K562 (cell line): ENCODE data around the gene DNAJC1. TPM values are rescaled to one million over a fixed set of nuclear protein-coding genes. Genes with fewer than 3 reads are reported as not detected.

Experiments used
- ATAC-seq: fragments of 200-7000 bp; cut with Tn5 transposase; 3 replicates; pipeline ENCODE4 v1.9.1; 2020; ENCODE audit warnings: moderate library complexity
- BruUV-seq: library from RNA; stranded (reverse); fragments of 400-500 nt; replicated peaks from 2 replicates; lab custom pipeline; 2021; lab: Mats Ljungman, UMichigan
- CTCF ChIA-PET: fragments of 300-600 bp; formaldehyde crosslinking; extraction: SDS; loops from one replicate; lab custom pipeline; 2021; ENCODE audit warnings: low intra/inter-chr PET ratio; lab: Yijun Ruan, JAX
- POLR2A ChIA-PET: fragments of 300-600, 350-650 bp; sonication (Branson Sonifier 250); formaldehyde crosslinking; extraction: SDS; loops from one replicate; lab custom pipeline; 2021; ENCODE audit warnings: antibody characterized with exemption, inconsistent platforms; lab: Yijun Ruan, JAX
- DNase-seq, 4 experiments: peaks; one replicate each; pipeline versions ENCODE4 v3.0.0 to v3.0.0-alpha.2; 2011 to 2018; ENCODE audit warnings: low spot score in 3 of 4, mixed read lengths in 3 of 4; ENCODE audit errors: extremely low read depth in 1 of 4
- FAIRE-seq: peaks from 2 replicates; lab custom pipeline; 2011; peaks lifted over from hg19 to GRCh38; lab: Jason Lieb, UNC
- H2AFZ ChIP-seq: 2 replicates; pipeline ENCODE4 v1.6.0; 2011; ENCODE audit warnings: low read depth, low read length, control low read depth, inconsistent platforms
- H3K27ac ChIP-seq: fragments of 200-600 bp; 3 replicates; pipeline ENCODE4 v1.8.0; 2011; ENCODE audit warnings: low read depth, mild to moderate bottlenecking, control low read depth, inconsistent platforms, low read length, moderate library complexity, mixed read lengths; ENCODE audit errors: extremely low read depth
- H3K27me3 ChIP-seq, 2 experiments: fragments of 300-600 bp in 1 of 2; 2 replicates in 1 of 2; 3 replicates in 1 of 2; pipeline versions ENCODE4 v1.6.0 to v1.8.0; 2011; ENCODE audit warnings: inconsistent platforms in 2 of 2, low read length in 2 of 2, mild to moderate bottlenecking in 1 of 2, mixed read lengths in 1 of 2, moderate library complexity in 1 of 2; ENCODE audit not compliant: control insufficient read depth in 2 of 2, insufficient read depth in 2 of 2
- H3K36me3 ChIP-seq: fragments of 300-600 bp; 3 replicates; pipeline ENCODE4 v1.8.0; 2011; ENCODE audit warnings: mild to moderate bottlenecking, low read length, inconsistent platforms; ENCODE audit not compliant: control insufficient read depth, insufficient read depth
- H3K4me1 ChIP-seq, 2 experiments: fragments of 200-600 bp in 1 of 2; replicated peaks in 1 of 2; 2 replicates in 1 of 2; 3 replicates in 1 of 2; pipeline versions ENCODE4 v1.5.1 to v1.8.0; 2011; ENCODE audit warnings: inconsistent platforms in 2 of 2, low read length in 2 of 2, mild to moderate bottlenecking in 1 of 2, mixed read lengths in 1 of 2, moderate library complexity in 1 of 2; ENCODE audit not compliant: control insufficient read depth in 2 of 2, insufficient read depth in 2 of 2
- H3K4me2 ChIP-seq: 2 replicates; pipeline ENCODE4 v1.6.1; 2011; ENCODE audit warnings: low read length, control low read depth, inconsistent platforms, mixed read lengths; ENCODE audit not compliant: insufficient read depth
- H3K4me3 ChIP-seq: fragments of 200-600 bp; sonication (generic), shearing (Covaris generic); 2 replicates; pipeline ENCODE4 v1.5.1; 2016; ENCODE audit warnings: control low read depth, inconsistent platforms
- H3K79me2 ChIP-seq: fragments of 200-600 bp; 3 replicates; pipeline ENCODE4 v1.8.0; 2011; ENCODE audit warnings: low read length, inconsistent platforms; ENCODE audit not compliant: control insufficient read depth, insufficient read depth
- H3K9ac ChIP-seq, 2 experiments: 2 replicates each; pipeline versions ENCODE4 v1.6.0 to v1.6.1; 2011; ENCODE audit warnings: low read depth in 2 of 2, low read length in 2 of 2, control low read depth in 1 of 2, inconsistent platforms in 1 of 2, mild to moderate bottlenecking in 1 of 2, mixed read lengths in 1 of 2; ENCODE audit not compliant: insufficient read depth in 1 of 2
- H3K9me1 ChIP-seq: one replicate; pipeline ENCODE4 v1.6.0; 2011; ENCODE audit warnings: inconsistent platforms, mild to moderate bottlenecking, low read length, moderate library complexity; ENCODE audit not compliant: control insufficient read depth, insufficient read depth
- H3K9me3 ChIP-seq: replicated peaks from 2 replicates; pipeline ENCODE4 v1.5.1; 2011; ENCODE audit warnings: low read depth, low read length, inconsistent platforms; ENCODE audit not compliant: control insufficient read depth, insufficient read depth
- H4K20me1 ChIP-seq: replicated peaks from 2 replicates; pipeline ENCODE4 v1.6.1; 2011; ENCODE audit warnings: low read length, inconsistent platforms, mixed read lengths; ENCODE audit not compliant: control insufficient read depth, insufficient read depth
- CBX3 ChIP-seq, 2 experiments: IDR thresholded peaks; 1 replicate in 1 of 2; 2 replicates in 1 of 2; pipeline ENCODE4 v1.6.1; 2012; ENCODE audit warnings: inconsistent platforms in 2 of 2, low read length in 2 of 2, borderline replicate concordance in 1 of 2, control low read depth in 1 of 2
- KLF16 ChIP-seq: IDR thresholded peaks from 2 replicates; pipeline ENCODE4 v1.6.1; 2016; ENCODE audit warnings: antibody characterized with exemption
- RAD21 ChIP-seq, 2 experiments: fragments of 250-450 bp in 1 of 2; fragments of 450-650 bp in 1 of 2; sonication (Bioruptor Pico) in 1 of 2; formaldehyde crosslinking in 1 of 2; IDR thresholded peaks in 1 of 2; conservative IDR thresholded peaks in 1 of 2; 2 replicates each; pipeline versions ENCODE4 v1.4.0 to v1.8.0; 2020 to 2022; ENCODE audit warnings: mild to moderate bottlenecking in 2 of 2, moderate library complexity in 1 of 2
- RBM25 ChIP-seq: fragments of 200-400 bp; formaldehyde crosslinking; IDR thresholded peaks from 2 replicates; pipeline ENCODE4 v1.6.1; 2018; ENCODE audit warnings: low read length, low read depth, moderate library complexity; ENCODE audit not compliant: severe bottlenecking
- ZNF274 ChIP-seq: IDR thresholded peaks from 2 replicates; pipeline ENCODE4 v1.6.1; 2011; ENCODE audit warnings: low read depth, mild to moderate bottlenecking, low read length, moderate library complexity, borderline replicate concordance
- WGBS: fragments of 100-300 bp; shearing (Covaris generic); methylation state at CpG from one replicate; pipeline ENCODE4 v1.1.6; 2016; ENCODE audit warnings: low coverage, mixed read lengths; ENCODE audit not compliant: insufficient coverage; ENCODE audit errors: missing lambda C conversion rate; 5-methylcytosine and 5-hydroxymethylcytosine counted together
- in situ Hi-C: fragments of 300-500 bp; cut with MboI; formaldehyde crosslinking; loops from 4 replicates; pipeline ENCODE4 v1.15.0; 2018; ENCODE audit warnings: inconsistent platforms, mixed read lengths
- intact Hi-C: fragments of 100-400 bp; cut with micrococcal nuclease; formaldehyde crosslinking; loops from 2 replicates; pipeline ENCODE4 v1.14.2; 2022
- polyA plus RNA-seq, 8 experiments: library from polyadenylated mRNA; depleted of rRNA in 4 of 8; stranded (reverse) in 5 of 8; unstranded in 3 of 8; fragments of >200 nt; fragmentation: Nextera tagmentation in 2 of 8; fragmentation: Illumina TruSeq in 1 of 8; extraction: Ambion mirVana in 2 of 8; extraction: Trizol in 1 of 8; gene quantifications; 2 replicates each; pipeline versions ENCODE4 v1.2.1 to v1.2.3, GENCODE V29; 2011 to 2014; ENCODE audit warnings: inconsistent platforms in 1 of 8, missing spikeins in 1 of 8
- total RNA-seq, 7 experiments: library from RNA; depleted of rRNA in 6 of 7; stranded (reverse); fragments of >200 nt in 6 of 7; fragmentation: Illumina TruSeq in 2 of 7; extraction: Trizol in 2 of 7; gene quantifications; 2 replicates each; pipeline versions ENCODE4 v1.2.1 to v1.2.3, GENCODE V29; 2011 to 2021; ENCODE audit warnings: low replicate concordance in 1 of 7
- TF ChIP-seq, protein P1 (sequence below): fragments of 250-450 bp; sonication (Bioruptor Pico); IDR thresholded peaks from 2 replicates; pipeline ENCODE4 v1.8.0; 2021; ENCODE audit warnings: mild to moderate bottlenecking, moderate library complexity
- TF ChIP-seq, protein P2 (sequence below), 3 experiments: fragments of 200-800 bp in 1 of 3; sonication (Bioruptor generic) in 1 of 3; sonication (generic) in 1 of 3; formaldehyde crosslinking in 1 of 3; IDR thresholded peaks; 2 replicates each; pipeline versions ENCODE4 v1.6.1 to v1.8.0; 2016 to 2022; ENCODE audit warnings: mild to moderate bottlenecking in 2 of 3, missing compliant biosample characterization in 2 of 3, missing genetic modification characterization in 2 of 3, missing genetic modification reagents in 1 of 3
- TF ChIP-seq, protein P3 (sequence below): fragments of 250-450 bp; sonication (Bioruptor Pico); IDR thresholded peaks from 2 replicates; pipeline ENCODE4 v1.5.0; 2021; ENCODE audit warnings: mild to moderate bottlenecking, moderate library complexity

Gene DNAJC1
- total and polyA plus RNA-seq, 9 of the 15 experiments (the other 6 are each of a cell fraction or from before 2014, with no cell fraction given): 5.4 to 77.6 (median 40.3) TPM

DNA sequence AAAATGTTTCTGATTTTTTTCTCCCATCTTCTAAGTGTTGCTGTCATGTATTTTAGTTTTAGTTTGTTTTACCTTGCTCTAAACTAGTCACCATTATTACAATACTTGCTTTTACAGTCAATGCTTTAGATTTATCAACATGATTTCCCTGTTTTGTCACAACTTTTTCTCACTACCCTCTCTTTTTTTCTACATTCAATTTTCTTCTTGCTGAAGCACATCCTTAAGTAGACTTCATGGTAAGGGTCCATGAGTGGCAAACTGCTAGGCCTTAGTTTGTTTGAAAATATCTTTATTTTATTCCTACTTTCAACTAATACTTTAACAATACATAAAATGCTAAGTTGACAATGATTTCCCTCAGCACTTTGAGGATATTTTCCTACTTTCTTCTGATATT lies 173.5 kb downstream of the DNAJC1 start:
- H3K36me3 ChIP-seq: no peaks in the 10 kb centered on the region
- ChIA-PET CTCF (no interaction called here), POLR2A (no interaction called here)
- no peaks in the 10 kb centered on the region for H3K4me1 ChIP-seq
- no peaks in the 10 kb centered on the region for H3K27me3 ChIP-seq
- FAIRE-seq: no peak
- no peak overlapping the region for H2AFZ ChIP-seq
- no peak overlapping the region for H3K9ac ChIP-seq
- H3K79me2 ChIP-seq: no peaks in the 10 kb centered on the region
- no peak for DNase-seq
- intact Hi-C loops (no loop called here), in situ Hi-C loops (no loop called here)
- H3K27ac ChIP-seq: no peak overlapping the region
- peaks cover 8% of the 10 kb centered on the region for H3K9me3 ChIP-seq
- BruUV-seq: no TSS peak
- no peak overlapping the region for H3K4me3 ChIP-seq
- H4K20me1 ChIP-seq: no peaks in the 10 kb centered on the region
- ATAC-seq: no peak
- TF ChIP-seq RAD21 (CRISPR knock-in tag; conservative IDR thresholded peaks at IDR 0.05 in 1 of 2, IDR thresholded peaks at IDR 0.05 in 1 of 2) (no peak), RBM25 (peak; percentile 72), CBX3 (IDR thresholded peaks at IDR 0.05; ENCODE audit: borderline replicate concordance in 1 of 2, low read length in 2 of 2) (0 out of 3 replicates have a peak, but pooled peaks of 1 of the 2 experiments have one; percentile 50)
- H3K9me1 ChIP-seq: no peaks in the 10 kb centered on the region
- no peak overlapping the region for H3K4me2 ChIP-seq

DNA sequence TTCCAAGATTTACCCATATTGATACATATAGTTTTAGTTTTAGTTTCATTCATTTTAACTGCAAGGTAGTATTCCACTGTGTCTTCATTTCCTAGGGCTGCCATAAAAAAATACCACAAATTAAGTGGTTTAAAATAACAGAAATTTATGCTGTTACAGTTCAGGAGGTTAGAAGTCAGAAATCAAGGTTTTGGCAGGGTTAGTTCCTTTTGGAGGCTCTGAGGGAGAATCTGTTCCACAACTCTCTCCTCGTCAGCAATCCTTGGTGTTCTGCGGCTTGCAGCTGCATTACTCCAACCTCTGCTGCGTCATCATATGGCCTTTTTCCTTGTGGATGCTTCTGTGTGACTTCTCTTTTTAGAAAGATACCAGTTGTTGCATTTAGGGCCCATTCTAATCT lies 176.2 kb downstream of the DNAJC1 start:
- Histone ChIP-seq H3K9me3 (peaks cover 6% of the 10 kb centered on the region), H3K79me2 (no peaks in the 10 kb centered on the region), H4K20me1 (no peaks in the 10 kb centered on the region), H3K9me1 (no peaks in the 10 kb centered on the region)
- WGBS: 98% methylated on average over 3 of the region's 3 CpGs
- ATAC-seq (no peak), FAIRE-seq (no peak)
- TF ChIP-seq ZNF274: peak; percentile 69; the same call in 1 of the 2 replicates
- TF ChIP-seq, protein P1, sequence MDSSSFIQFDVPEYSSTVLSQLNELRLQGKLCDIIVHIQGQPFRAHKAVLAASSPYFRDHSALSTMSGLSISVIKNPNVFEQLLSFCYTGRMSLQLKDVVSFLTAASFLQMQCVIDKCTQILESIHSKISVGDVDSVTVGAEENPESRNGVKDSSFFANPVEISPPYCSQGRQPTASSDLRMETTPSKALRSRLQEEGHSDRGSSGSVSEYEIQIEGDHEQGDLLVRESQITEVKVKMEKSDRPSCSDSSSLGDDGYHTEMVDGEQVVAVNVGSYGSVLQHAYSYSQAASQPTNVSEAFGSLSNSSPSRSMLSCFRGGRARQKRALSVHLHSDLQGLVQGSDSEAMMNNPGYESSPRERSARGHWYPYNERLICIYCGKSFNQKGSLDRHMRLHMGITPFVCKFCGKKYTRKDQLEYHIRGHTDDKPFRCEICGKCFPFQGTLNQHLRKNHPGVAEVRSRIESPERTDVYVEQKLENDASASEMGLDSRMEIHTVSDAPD: no peak
- TF ChIP-seq, protein P2, sequence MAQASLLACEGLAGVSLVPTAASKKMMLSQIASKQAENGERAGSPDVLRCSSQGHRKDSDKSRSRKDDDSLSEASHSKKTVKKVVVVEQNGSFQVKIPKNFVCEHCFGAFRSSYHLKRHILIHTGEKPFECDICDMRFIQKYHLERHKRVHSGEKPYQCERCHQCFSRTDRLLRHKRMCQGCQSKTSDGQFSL (CRISPR knock-in tag; IDR thresholded peaks at IDR 0.05): no peak
- TF ChIP-seq, protein P2 (tag; IDR thresholded peaks at IDR 0.05): no peak
- TF ChIP-seq, protein P3, sequence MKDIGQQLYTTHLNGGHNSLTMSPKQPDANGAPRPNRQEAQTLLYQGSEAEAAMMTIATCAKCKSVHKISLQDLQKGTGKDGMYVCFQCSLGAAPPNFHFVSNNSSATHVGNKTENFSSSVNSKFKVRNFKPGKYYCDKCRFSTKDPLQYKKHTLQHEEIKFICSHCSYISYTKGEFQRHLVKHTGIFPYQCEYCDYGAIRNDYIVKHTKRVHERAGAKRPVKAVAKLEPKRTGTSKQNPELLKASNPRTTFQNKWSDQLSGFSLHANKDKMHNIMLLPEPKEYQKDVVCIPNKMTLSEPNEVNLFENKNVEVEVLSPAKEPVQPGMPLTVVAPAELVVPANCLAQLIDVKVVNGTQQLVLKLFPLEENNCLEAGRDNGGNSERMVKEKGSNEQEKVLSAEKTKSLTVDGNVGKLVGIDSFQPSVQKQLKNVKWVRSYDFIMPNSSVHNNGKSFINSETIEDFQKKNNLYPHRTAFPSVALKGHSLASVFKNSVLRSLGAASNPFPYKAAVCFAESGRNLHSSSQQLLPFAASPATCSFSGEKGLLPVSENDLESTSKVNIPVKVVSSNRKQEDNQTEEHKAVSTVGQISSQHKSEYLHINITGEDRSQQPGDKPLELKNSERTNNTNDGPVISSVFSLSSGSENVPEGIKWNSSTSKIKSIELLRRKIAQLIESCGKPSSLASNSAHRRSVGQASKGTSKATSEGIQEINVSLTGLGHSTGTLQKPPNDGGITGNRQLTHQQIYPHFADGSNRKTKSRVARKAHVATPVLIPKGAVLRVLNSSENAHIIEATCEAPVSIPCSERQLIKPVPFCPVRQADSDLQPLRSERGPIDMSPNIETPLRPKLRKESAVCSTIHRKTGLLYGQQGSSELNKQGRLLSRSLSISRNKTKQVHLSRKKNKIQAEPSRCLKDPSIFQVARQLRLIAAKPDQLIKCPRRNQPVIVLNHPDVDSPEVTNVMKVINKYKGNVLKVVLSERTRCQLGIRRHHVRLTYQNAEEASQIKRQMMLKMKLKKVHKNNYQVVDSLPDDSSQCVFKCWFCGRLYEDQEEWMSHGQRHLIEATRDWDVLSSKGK (CRISPR knock-in tag): no peak
- no peak for TF ChIP-seq KLF16
- TF ChIP-seq, all 486 proteins: peak for 1
- Histone ChIP-seq H3K9ac (no peak overlapping the region), H3K4me2 (no peak overlapping the region), H2AFZ (no peak overlapping the region), H3K27me3 (no peaks in the 10 kb centered on the region), H3K4me3 (no peak overlapping the region), H3K27ac (no peak overlapping the region), H3K4me1 (peaks cover 0 to 2% of the 10 kb centered on the region in 2 experiments; a peak in 2 of 5 replicates), H3K36me3 (no peaks in the 10 kb centered on the region)
- POLR2A ChIA-PET: interaction anchor here (0.5 kb wide), 1 partner anchor 974 kb away, joined by 3 read pairs; no protein-coding TSS in a partner anchor
- in situ Hi-C loops (no loop called here), intact Hi-C loops (no loop called here)
- CTCF ChIA-PET: no interaction called here
- no TSS peak for BruUV-seq
- no peak for DNase-seq
